Stimulated activated CD8-positive, alpha-beta memory T cell treated with anti-CD3 and anti-CD28 coated beads, Interleukin-4, amount 100 ng/mL, for 4 hours (primary cell): ENCODE measurements around the gene TREH.
"Not testable (repeated sequence)": the region's sequence is repeated elsewhere in the genome, so short reads cannot be mapped to it uniquely, and the experiment has no call there.

Source experiments
- DNase-seq, 2 donors: peaks; one replicate each; pipeline ENCODE4 v3.0.0-alpha.2; 2020; ENCODE audit warnings: low read depth in 2 of 2, low spot score in 1 of 2

TREH gene

DNA sequence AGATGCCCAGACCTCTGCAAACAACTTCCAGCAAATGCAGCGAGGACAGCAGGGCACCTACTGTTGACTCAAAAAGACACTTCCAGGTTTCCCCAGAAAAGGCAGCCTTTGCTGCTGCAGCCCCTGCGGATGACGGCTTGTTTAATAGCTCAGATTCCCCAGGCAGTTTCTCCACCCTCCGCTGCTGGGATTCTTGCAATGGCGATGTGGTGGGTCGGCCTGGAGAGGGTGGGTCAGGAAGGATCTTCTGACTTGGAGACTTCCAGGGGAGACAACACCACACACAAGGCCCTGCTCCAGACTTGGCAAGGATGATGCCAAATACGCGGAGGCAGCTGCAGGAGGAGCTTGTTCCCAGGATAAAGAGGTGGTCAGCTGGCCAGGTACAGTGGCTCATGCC is 17.9 kb upstream of the TREH start:
- DNase-seq: no peak

DNA sequence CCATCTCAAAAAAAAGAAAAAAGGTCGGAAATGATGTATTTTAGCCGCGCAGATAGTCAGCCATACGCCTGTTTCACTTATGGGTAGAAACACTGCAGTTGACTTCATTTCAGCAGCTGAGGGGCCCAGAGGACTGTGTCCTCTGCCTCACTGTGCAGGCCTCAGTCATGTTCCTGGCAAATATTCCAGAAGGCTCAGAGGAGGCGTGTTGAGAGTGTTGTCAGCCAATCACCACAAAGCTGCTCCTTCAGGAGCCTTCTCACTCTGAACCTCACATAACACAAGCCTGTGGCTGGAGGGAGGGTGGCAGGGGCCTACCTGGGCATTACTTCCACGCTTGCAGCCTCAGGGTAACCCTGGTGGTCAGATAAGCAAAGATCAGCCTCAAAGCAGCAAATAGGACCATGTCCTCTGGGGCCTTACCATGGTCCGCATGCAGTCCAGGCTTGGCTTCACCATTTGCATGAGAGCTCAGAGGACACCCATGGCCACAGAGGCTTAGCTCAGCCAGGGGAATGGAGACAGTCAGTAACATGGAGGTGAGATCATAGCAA is 17.3 kb upstream of the TREH start:
- DNase-seq: no peak

DNA sequence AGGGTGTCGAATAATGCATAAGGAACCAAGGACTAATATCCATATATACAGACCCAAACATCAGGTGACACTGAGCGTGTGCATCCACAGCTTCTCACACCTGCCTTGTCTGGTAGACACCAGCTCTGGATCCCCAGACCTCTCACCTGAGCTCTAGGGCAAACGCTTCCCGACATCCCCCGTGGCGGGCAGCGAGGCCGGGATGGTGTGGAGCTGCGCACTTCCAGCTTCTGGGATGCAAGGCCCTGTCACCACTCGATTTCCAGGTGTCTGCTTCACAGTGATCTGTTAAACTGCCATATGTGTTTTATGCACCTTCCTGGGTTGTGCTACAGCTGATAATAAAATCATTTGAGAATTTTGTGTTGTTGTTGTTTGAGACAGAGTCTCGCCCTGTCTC is 15.3 kb upstream of the TREH start:
- DNase-seq: no peak

DNA sequence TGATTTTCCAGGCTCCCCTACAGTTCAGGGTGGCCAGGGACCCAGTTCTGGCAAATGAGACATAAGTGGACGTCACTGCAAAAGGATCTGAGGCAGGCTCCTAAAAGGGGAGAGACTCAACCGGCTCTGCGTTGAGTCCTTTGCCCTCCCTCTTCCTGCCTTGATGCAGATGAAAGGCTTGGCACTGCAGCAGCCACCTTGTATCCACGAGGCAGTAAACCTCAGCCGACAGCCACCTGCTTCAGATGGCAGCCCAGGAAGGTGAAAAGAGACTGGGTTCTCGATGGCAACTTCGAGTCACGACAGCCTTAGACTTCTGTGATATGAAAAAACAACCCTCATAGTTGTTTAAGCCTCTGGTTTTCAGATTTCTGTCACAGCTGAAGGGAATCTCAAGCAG is 14.7 kb upstream of the TREH start:
- no peak for DNase-seq

DNA sequence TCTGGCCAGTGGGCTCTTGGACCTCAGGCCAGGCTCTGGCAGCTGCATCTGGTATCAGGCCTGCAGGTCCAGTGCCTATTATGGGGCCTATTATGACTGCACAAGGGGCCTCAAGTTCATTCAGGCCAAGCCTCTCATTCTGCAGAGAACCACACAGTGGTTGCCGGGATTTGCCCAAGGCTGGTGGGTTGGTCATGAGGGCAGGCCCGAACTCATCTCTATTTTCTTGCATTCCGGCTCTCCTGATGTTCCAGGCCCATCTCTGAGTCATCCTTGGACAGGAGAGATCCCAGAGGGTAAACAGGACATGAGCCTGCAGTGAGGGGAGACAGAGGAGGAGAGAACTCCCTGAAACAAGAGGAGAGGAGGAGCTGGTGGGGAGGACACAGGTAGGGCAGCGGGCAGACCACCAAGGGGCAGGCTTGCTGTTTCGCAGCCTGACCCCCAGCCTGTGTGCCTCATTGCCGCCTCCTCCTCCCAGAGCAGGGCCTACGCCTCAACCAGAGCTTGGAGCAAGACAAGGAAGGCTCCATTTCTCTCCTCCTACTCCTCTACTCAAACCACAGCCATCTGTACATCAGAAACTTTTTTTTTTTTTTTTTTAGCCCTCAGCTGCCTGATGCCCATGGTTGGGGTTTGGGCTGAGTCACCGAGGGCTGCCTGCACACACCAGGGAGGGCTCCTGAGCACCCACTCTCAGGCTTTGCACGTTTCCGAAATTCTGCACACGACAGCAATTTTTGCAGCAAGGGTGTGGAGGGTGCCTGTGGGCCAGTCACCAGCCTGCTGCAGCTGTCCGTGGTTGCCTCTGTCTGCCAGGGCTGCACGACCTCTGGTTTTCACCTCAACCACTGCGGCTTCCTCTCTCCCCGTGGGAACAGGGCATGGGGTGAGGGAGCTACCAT is 12.7 kb upstream of the TREH start:
- DNase-seq: peak; percentile 19 to 62

DNA sequence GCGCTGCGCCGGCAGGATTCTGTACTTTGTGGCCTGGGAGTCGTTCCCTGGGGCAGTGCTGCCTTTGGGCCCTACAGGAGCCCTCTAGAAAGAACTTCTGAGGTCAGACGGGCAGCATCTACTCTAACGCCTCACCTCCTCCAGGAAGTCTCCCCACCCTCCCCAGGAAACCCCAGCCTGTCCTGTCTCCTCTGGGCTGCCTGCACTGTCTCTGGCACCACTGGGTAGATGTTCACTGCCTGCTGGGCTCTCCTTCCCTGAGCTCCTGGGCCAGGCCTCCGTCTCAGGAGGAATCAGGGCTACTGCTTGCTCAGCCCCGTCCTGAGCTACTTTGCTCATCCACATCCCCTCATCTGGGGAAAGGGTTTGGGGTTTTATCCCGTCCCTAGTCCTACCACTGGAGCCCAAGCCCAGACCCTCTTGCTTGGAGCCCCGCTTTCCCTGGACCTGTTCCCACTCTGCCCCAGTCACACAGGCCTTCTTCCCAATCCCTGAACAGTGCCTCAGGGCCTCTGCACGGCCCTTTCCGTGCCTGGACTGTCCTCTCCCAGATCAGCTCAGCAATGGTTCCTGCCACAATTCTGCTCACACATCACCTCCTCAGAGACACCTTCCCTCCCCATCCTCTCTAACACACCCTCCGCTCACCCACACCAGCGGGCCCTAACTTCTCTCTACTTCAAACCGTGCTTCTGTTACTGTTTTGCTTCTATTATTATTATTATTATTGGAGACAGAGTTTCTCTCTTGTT is 11.3 kb upstream of the TREH start:
- no peak for DNase-seq

DNA sequence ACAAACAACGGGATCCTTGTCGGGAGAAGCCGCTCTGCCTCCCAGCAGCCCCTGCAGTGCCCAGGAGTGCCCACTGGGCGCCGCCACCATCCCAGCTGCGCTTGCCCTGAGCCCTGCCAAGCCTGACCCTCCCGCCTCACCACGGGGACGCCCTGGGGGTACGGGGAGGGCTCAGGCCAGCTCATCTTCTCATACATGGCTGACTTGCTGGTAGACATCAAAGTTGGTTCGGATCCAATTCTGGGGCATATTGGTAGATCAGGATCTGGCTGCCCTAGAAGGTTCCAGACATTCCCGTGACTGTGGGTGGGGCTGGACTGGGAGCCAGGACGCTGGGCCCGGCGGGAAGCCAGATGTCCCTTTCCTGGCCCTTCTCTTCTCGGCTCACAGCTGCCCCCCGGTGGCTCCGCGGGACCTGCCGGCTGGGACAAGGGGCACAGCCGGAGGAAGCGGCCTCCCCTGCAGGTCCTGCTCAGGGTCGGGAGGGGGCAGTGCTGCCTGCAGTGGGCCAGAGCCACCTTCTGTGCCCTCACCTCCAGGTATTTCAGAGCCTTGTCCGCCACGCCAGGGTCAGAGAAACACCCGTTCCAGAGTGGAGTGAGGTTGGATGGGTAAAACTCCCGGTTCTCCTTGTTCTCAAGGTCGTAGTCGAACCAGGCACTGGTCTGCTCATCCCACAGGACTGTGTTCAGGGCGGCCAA is 10.6 kb upstream of the TREH start:
- DNase-seq: peak; percentile 49 to 71

DNA sequence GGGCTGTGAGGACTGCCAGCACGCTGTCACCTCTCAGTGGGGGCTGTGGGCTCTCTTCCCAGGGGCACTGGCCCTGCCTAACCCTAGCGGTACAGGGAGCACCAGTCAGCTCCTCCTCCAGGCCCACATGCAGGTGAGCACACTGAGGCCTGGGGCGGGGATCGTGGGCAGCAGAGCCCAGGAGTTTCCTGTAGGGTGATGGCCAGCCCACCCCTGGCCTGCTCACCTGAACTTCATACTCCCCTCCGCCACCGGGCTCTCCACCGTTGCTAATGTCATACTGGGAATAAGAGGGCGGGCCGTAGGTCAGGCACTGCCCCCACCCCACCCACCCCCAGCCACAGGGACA is 10.0 kb upstream of the TREH start:
- DNase-seq: no peak

DNA sequence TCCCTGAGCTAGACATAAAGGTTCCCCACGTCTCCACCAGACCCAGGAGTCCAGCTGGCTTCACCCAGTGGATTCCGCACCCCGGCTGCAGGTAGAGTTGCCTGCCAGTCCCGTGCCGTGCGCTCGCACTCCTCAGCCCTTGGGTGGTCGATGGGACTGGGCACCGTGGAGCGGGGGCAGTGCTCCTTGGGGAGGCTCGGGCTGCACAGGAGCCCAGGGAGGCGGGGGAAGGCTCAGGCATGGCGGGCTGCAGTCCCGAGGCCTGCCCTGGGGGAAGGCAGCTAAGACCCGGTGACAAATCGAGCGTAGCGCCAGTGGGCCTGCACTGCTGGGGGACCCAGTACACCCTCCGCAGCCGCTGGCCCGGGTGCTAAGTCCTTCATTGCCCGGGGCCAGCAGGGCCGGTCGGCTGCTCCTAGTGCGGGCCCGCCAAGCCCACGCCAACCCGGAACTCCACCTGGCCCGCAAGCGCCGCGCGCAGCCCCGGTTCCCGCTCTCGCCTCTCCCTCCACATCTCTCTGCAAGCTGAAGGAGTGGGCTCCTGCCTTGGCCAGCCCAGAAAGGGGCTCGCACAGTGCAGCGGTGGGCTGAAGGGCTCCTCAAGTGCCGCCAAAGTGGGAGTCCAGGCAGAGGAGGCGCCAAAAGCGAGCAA is 9.5 kb upstream of the TREH start:
- no peak for DNase-seq

DNA sequence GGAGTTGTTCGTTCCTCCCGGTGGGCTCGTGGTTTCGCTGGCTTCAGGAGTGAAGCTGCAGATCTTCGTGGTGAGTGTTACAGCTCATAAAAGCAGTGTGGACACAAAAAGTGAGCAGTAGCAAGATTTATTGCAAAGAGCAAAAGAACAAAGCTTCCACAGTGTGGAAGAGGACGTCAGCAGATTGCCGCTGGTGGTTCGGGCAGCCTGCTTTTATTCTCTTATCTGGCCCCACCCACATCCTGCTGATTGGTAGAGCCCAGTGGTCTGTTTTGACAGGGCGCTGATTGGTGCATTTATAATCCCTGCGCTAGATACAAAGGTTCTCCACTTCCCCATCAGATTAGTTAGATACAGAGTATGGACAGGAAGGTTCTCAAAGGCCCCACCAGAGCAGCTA is 8.9 kb upstream of the TREH start:
- not testable (repeated sequence) for DNase-seq

DNA sequence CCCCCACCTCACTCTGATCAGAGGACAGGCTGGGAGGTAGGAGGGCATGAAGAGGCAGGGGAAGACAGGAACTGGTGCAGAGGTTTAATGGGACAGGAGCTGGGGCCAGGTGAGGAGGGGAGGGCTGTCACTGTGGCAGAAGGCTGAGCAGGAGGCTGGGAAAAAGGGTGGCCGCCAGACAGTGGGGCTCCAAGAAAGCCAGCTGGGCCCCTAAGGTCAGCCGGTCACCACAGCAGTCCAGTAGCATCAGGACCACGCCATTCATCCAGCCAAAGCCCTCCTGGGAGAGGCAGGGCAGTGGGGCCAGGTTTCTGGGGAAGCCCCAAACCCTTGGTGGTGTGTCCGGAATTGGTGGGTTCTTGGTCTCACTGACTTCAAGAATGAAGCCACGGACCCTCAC is 8.5 kb upstream of the TREH start:
- DNase-seq: no peak

DNA sequence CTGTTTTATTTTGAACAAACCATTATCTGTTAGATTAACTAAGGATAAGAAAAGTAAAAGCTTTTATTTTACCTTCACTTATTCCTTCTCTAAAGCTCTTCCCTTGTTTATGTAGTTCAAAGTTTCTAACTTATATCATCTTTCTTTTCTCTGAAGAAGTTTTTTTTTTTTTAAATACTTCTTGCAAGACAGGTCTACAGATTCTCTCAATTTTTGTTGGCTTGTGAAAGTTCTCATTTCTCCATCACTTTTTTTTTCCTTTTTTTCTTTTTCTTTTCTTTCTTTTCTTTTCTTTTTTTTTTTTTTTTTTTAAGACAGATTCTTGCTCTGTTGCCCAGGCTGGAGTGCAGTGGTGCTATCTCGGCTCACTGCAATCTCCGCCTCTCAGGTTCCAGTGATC is 4.7 kb upstream of the TREH start:
- DNase-seq: no peak

DNA sequence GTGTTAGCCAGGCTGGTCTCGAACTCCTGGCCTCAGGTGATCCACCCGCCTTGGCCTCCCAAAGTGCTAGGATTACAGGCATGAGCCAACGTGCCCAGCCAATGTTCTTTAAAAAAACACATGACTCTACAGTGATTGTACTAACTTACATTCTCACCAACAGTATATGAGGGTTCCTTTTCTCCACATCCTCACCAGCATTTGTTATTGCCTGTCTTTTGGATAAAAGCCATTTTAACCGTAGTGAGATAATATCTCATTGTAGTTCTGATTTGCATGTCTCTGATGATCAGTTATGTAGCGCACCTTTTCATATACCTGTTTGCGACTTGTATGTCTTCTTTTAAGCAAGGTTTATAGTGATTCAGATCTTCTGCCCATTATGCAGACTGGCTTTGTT is 3.5 kb upstream of the TREH start:
- not testable (repeated sequence) for DNase-seq

DNA sequence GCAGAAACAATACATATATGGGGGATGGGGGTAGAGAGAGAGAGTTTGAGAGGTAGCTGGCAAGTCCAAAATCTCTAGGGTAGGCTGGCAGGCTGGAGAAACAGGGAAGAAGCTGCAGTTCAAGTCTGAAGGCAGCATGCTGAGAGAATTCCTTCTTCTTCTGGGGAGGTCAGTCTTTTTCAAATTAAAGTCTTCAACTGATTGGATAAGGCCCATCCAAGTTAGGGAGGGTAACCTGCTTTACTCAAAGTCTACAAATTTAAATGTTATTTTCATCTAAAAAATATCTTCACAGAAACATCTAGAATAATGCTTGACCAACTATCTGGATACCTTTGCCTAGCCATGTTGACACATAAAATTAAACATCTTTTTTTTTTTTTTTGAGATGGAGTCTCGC is 2.9 kb upstream of the TREH start:
- DNase-seq: no peak

DNA sequence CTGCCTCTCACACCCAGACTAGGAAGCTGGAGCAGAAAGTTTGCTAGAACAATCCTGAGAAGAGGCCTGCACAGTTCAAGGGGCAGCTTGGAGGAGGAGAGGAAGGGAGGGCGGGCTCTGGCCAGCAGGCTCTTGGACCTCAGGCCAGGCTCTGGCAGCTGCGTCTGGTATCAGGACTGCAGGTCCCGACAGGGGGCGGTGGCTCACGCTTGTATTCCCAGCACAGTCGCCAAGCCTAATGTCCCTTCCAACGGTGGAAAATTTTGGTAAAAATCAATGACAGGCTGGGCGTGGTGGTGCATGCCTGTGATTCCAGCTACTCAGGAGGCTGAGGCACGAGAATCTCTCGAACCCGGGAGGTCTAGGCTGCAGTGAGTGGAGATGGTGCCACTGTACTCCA is 542 bp downstream of the TREH start:
- DNase-seq: not testable (repeated sequence)

DNA sequence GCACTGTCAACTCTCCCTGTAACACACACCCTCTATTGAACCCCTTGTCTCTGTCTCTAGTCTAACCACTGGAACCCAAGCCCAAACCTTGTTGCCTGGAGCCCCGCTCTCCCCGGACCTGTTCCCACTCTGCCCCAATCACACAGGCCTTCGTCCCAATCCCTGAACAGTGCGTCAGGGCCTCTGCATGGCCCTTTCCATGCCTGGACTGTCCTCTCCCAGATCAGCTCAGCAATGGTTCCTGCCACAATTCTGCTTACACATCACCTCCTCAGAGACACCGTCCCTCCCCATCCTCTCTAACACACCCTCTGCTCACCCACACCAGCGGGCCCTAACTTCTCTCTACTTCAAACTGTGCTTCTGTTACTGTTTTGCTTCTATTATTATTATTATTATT is 1.5 kb downstream of the TREH start:
- DNase-seq: no peak

DNA sequence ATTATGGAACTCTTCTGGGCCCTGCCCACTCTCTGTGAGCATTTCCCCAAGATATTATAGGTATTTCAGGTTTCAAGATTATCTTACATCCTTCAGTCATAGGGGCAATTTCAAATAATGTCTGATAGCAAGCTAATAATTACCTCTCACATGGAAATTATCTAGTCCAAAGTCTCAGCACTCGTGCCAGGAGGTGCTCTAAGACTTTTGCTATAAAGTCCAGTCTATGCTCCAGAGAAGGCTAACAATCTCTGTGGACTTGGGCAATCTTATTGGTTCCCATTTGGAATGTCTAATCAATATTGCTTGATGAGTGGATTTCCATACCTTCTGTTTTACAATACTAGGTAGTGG is 5.4 kb downstream of the TREH start:
- DNase-seq: no peak

DNA sequence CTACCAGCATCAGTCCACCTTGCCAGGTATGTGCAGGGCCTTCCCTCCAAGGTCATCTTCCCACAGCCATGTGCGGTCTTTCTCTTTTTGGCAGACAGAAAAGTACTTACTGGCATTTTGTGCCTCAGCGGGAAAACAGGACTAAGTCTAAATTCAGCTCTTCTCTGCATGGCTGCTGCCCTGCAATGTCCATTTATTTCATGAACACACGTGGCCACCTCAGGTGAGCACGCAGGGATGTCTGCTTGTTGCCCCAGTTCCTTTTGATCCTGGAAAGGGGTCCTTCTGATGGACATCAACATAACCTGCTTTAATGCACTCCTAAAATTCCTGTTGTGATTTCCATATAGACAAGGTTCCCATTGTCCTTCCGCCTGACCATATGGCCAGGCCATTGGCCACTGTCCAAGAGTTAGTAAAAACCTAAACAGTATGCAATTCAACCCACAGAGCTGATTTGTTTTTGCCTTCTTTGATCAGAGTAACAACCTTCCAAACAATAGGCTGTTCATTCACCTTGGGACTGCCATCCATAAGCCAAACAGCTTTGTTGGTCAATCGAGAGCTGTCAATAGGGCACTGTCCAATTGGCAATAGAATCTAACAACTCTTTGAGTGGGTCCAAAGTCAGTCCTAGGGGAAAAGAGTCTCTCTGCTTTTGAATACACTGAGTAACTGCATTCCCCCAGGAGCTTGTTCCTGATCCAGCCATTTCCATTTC is 5.9 kb downstream of the TREH start:
- no peak for DNase-seq

DNA sequence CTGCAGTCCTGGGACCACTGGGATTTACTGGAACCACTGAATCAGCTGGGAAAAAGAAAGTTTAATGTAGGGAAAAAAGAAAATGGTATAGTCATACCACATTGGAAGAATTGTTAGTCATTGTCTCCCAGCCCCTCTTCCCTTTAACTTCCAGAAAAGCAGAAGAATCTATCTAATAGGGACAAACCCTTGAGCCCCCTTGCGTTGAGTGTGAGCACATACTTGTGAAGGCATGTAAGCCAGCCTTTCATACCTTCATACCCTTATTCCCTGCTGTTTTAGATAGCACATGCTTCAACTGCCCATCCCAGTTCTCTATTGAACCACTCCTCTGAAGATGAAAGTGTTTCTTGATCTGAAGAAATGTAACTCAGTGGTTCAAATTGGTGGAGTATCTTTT is 6.6 kb downstream of the TREH start:
- DNase-seq: no peak

DNA sequence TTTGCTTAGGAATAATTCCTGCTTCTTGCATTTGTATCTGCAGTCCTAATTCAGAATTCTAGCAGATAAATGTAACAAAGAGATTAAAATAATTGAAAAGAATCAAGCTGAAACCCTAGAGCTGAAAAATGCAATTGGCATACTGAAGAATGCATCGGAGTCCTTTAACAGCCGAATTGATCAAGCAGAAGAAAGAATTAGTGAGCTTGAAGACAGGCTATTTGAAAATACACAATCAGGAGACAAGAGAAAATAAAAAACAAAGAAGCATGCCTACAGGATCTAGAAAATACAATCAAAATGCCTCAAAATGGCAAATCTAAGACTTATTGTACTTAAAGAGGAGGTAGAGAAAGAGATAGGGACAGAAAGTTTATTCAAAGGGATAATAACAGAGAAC is 8.2 kb downstream of the TREH start:
- no peak for DNase-seq

DNA sequence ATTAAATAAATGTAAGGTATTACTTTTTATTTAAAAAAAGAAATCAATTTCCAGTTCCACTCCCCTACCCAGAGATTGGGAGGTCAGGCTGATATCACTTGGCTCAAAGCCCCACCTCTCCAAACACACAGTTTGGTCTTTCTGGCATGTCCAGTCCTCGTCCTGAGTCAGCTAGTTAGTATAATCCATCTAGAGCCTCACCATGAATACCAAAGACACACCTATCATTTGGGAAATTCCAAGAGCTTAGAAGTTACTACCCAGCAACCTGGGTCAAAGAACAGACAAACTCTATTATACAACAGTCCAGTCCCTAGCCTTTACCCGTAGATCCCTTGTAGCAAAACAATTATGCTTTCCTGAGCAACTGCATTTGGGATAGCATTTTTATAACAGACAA is 9.4 kb downstream of the TREH start:
- DNase-seq: no peak
